WERI-Rb-1 (cell line): Measurements from ENCODE around the gene FBLN5.
"Not testable (repeated sequence)": the region's sequence is repeated elsewhere in the genome, so short reads cannot be mapped to it uniquely, and the experiment has no call there.

ENCODE experiments used
- DNase-seq: peaks from one replicate; pipeline ENCODE4 v3.0.0-alpha.2; 2020
- H3K27ac ChIP-seq: fragments of 250-450 bp; sonication (Bioruptor Pico); 2 replicates; pipeline ENCODE4 v1.5.1; 2020; ENCODE audit warnings: mild to moderate bottlenecking, moderate library complexity
- H3K27me3 ChIP-seq: fragments of 250-450 bp; sonication (Bioruptor Pico); 2 replicates; pipeline ENCODE4 v1.5.1; 2021; ENCODE audit warnings: mild to moderate bottlenecking, low read depth, moderate library complexity; ENCODE audit not compliant: insufficient read depth, severe bottlenecking
- H3K36me3 ChIP-seq: fragments of 250-450 bp; sonication (Bioruptor Pico); 2 replicates; pipeline ENCODE4 v1.5.1; 2020; ENCODE audit warnings: mild to moderate bottlenecking, moderate library complexity
- H3K4me3 ChIP-seq: 2 replicates; pipeline ENCODE4 v1.5.1; 2011; ENCODE audit warnings: low read depth, mild to moderate bottlenecking, control low read depth, low read length
- H3K9me3 ChIP-seq: fragments of 250-450 bp; sonication (Bioruptor Pico); 2 replicates; pipeline ENCODE4 v1.5.1; 2021; ENCODE audit warnings: mild to moderate bottlenecking, moderate library complexity; ENCODE audit not compliant: severe bottlenecking
- TF ChIP-seq, protein P1 (sequence below): IDR thresholded peaks from 2 replicates; pipeline ENCODE4 v1.5.1; 2011; ENCODE audit warnings: low read depth, mild to moderate bottlenecking, control low read depth, inconsistent platforms, low read length

FBLN5 gene

DNA sequence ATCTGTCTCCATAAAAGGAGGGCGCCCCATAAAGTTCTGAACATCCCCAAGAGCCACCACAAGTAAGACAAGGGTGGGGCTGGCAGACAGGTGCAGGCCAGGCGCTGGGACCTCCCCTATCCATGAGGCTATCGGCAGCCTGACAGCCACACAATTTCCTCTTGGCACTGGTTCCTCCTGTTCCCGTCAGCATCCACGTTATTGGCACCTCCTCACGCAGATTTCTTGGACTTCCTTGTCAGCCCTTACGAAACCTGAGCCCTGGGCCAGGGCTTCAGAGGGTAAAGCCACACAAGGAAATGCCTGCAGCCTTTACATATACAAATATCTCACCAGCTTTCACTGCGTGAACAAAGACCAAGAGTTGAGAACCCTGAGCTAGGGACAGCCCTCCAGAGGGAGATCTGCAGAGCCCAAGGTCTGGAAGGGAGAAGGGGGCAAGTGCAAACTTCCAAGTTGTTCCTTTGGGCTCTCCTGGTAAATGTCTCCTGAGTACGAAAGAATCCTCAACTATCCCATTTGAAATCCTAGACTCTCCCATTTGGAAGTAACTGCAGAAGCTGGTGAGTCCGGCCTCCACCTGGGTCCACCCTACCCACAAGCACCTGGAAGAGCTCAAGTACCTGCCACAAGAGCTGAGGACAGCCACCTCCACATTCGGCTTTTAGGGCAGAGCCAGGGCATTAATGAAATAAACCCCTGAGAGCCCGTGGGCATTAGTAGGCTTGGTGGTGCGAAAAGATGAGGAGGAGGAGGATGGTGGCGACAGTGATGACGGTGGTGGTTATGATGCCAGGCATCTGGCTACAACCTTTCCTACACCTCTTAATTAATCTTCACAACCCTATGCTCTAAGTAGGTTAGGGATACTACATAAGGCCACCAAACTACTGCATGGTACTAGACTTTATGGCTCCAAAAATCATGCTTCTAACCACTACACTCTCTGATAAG is 74.7 kb downstream of the FBLN5 start:
- no peaks in the 10 kb centered on the region for H3K9me3 ChIP-seq
- no peak overlapping the region for H3K4me3 ChIP-seq
- no peak overlapping the region for H3K27ac ChIP-seq
- DNase-seq = no peak
- no peaks in the 10 kb centered on the region for H3K27me3 ChIP-seq
- TF ChIP-seq, protein P1, sequence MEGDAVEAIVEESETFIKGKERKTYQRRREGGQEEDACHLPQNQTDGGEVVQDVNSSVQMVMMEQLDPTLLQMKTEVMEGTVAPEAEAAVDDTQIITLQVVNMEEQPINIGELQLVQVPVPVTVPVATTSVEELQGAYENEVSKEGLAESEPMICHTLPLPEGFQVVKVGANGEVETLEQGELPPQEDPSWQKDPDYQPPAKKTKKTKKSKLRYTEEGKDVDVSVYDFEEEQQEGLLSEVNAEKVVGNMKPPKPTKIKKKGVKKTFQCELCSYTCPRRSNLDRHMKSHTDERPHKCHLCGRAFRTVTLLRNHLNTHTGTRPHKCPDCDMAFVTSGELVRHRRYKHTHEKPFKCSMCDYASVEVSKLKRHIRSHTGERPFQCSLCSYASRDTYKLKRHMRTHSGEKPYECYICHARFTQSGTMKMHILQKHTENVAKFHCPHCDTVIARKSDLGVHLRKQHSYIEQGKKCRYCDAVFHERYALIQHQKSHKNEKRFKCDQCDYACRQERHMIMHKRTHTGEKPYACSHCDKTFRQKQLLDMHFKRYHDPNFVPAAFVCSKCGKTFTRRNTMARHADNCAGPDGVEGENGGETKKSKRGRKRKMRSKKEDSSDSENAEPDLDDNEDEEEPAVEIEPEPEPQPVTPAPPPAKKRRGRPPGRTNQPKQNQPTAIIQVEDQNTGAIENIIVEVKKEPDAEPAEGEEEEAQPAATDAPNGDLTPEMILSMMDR = no peak
- no peaks in the 10 kb centered on the region for H3K36me3 ChIP-seq

DNA sequence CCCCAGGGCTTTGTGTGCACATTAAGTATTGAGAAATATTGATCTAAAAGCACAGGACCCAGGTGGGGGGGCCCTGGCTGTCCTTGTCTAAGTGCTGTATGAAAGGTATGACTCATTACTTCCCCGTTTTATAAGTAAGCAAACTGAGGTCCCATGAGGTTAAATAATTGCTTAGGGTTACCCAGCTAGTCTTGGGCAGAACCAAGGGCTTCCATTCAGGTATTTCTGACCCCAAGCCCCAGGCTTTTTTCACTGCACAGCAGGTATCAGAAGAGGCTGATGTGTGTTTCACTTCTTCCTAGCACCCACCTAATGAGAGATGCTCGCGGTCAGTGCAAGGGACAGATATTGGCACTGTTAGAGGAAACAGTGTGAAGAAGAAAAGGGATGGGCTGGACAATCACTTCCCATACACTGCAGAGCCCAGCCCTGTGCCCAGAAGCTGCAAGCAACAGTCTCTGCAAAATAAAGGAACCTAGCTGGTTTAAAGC is 75.4 kb downstream of the FBLN5 start:
- TF ChIP-seq, protein P1 = no peak
- Histone ChIP-seq H3K36me3 (no peaks in the 10 kb centered on the region), H3K9me3 (no peaks in the 10 kb centered on the region), H3K27ac (no peak overlapping the region), H3K4me3 (no peak overlapping the region), H3K27me3 (no peaks in the 10 kb centered on the region)
- no peak for DNase-seq

DNA sequence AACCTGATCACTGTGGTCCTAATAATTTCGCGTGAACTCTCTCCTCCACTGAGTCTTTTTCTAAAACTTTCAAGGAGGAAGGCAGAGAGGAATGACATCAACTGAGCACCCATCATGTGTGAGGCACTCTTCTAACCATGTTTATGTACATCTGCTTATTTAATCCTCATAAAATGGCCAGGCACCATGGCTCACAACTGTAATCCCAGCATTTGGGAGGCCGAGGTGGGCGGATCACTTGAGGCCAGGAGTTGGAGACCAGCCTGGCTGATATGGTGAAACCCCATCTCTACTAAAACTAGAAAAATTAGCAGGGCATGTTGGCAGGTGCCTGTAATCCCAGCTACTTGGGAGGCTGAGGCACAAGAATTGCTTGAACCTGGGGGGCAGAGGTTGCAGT is 76.1 kb downstream of the FBLN5 start:
- DNase-seq, H3K27ac ChIP-seq, H3K4me3 ChIP-seq, H3K9me3 ChIP-seq, H3K27me3 ChIP-seq, H3K36me3 ChIP-seq: not testable (repeated sequence)

DNA sequence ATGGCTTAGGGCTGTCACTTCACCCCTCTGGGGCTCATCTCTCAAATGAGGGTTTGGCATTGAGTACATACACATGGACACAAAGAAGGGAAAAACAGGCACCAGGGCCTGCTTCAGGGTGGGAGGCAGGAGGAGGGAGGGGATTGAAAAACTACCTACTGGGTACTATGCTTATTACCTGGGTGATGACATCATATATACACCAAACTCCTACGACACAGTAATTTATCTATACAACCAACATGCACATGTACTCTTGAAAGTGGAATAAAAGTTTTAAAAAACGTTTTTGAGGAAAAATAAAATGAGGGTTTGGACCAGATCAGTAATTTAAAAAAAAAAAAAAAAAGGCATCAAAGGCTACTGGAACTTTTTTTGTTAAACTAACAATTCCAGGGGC is 76.6 kb downstream of the FBLN5 start:
- H3K36me3 ChIP-seq = no peaks in the 10 kb centered on the region
- TF ChIP-seq, protein P1 = no peak
- DNase-seq = no peak
- H3K4me3 ChIP-seq = no peak overlapping the region
- no peak overlapping the region for H3K27ac ChIP-seq
- H3K9me3 ChIP-seq = no peaks in the 10 kb centered on the region
- H3K27me3 ChIP-seq = no peaks in the 10 kb centered on the region

DNA sequence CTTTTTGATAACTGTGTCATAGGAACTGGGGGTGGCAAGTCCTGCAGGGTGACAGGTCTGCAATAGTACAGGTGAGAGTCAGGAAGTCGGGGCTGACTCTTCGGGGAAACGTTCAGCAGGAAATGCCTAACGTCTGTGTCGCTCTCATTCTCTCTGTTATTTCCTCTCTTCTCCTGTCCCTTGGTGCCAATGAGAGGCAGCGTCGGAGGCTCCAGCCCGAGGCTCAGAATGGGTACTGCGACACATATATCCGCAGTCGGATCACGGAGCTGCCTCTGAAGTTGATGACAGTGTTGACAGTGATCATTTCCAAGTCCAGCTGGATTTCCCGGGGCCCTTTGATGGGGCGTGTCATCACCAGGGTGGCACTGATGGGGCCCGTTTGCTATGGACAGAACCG is 77.5 kb downstream of the FBLN5 start:
- H3K9me3 ChIP-seq = no peaks in the 10 kb centered on the region
- no peak for DNase-seq
- no peaks in the 10 kb centered on the region for H3K36me3 ChIP-seq
- H3K27me3 ChIP-seq = no peaks in the 10 kb centered on the region
- H3K4me3 ChIP-seq = no peak overlapping the region
- no peak overlapping the region for H3K27ac ChIP-seq
- TF ChIP-seq, protein P1 = no peak

- Histone ChIP-seq H3K27me3 (no peaks in the 10 kb centered on the region), H3K9me3 (no peaks in the 10 kb centered on the region), H3K27ac (no peak overlapping the region), H3K36me3 (no peaks in the 10 kb centered on the region), H3K4me3 (no peak overlapping the region)
- TF ChIP-seq, protein P1 = no peak
- no peak for DNase-seq
Measured at GRCh38 chr14:91869556-91869955, 77.9 kb downstream of the FBLN5 start.
